ENCODE measurements around the gene KRT26. TPM values are rescaled to one million over a fixed set of nuclear protein-coding genes. Genes with fewer than 3 reads are reported as not detected.

Gene KRT26
- total and polyA plus RNA-seq, 2 of the 13 experiments (the other 11 are each of a cell fraction or from before 2014, with no cell fraction given): not detected

GRCh38 chr17:40818733-40819527 lies 46.9 kb upstream of the KRT26 start (continued):
- TF ChIP-seq ZNF142 (CRISPR knock-in tag; IDR thresholded peaks at IDR 0.05) (0 out of 2 replicates have a peak, but pooled peaks have one; percentile 14), ASH2L (IDR thresholded peaks at IDR 0.05; ENCODE audit: insufficient read length, low read depth, low read length) (peak; percentile 94), LBX2 (CRISPR knock-in tag; IDR thresholded peaks at IDR 0.05; ENCODE audit: borderline replicate concordance) (peak; percentile 57; the same call in 1 of the 2 replicates), KLF6 (CRISPR knock-in tag; IDR thresholded peaks at IDR 0.05) (peak; percentile 39; the same call in 1 of the 2 replicates), ZNF563 (CRISPR knock-in tag; IDR thresholded peaks at IDR 0.05) (peak; percentile 86; the same call in 1 of the 2 replicates), ZNF674 (CRISPR knock-in tag; IDR thresholded peaks at IDR 0.05; ENCODE audit: low read depth) (no peak), ZC3H4 (CRISPR knock-in tag; IDR thresholded peaks at IDR 0.05; ENCODE audit: borderline replicate concordance) (no peak), ZFP82 (CRISPR knock-in tag; IDR thresholded peaks at IDR 0.05; ENCODE audit: borderline replicate concordance) (peak; percentile 60; the same call in 1 of the 2 replicates), ARID3A (IDR thresholded peaks at IDR 0.05; ENCODE audit: low read depth, low read length) (0 out of 2 replicates have a peak, but pooled peaks have one; percentile 11), PHF20 (CRISPR knock-in tag; IDR thresholded peaks at IDR 0.05) (peak; percentile 82), EEA1 (CRISPR knock-in tag; IDR thresholded peaks at IDR 0.05; ENCODE audit: borderline replicate concordance) (0 out of 2 replicates have a peak, but pooled peaks have one; percentile 35), HES4 (CRISPR knock-in tag; IDR thresholded peaks at IDR 0.05; ENCODE audit: borderline replicate concordance) (peak; percentile 73; the same call in 1 of the 2 replicates), ZNF329 (CRISPR knock-in tag; IDR thresholded peaks at IDR 0.05; ENCODE audit: low read depth) (0 out of 2 replicates have a peak, but pooled peaks have one; percentile 34), ZNF431 (CRISPR knock-in tag; IDR thresholded peaks at IDR 0.05; ENCODE audit: borderline replicate concordance, low read depth) (peak; percentile 24; the same call in 1 of the 2 replicates), ZFP36L1 (CRISPR knock-in tag; IDR thresholded peaks at IDR 0.05) (0 out of 2 replicates have a peak, but pooled peaks have one; percentile 42), ZNF761 (CRISPR knock-in tag; conservative IDR thresholded peaks at IDR 0.05) (0 out of 2 replicates have a peak, but pooled peaks have one; percentile 30), CENPT (CRISPR knock-in tag; IDR thresholded peaks at IDR 0.05; ENCODE audit: low read depth) (0 out of 2 replicates have a peak, but pooled peaks have one; percentile 56), KAT8 (CRISPR knock-in tag; IDR thresholded peaks at IDR 0.05) (peak; percentile 48)
